T-helper 2 cell treated with Interferon-gamma antibody and Interleukin-4, amounts not matched to agents 5 μg/mL and 100 μg/mL, for 36 hours (primary cell): ENCODE results near the gene VPS9D1.

Source experiments
- DNase-seq: peaks from one replicate; pipeline ENCODE4 v3.0.0; 2021; ENCODE audit warnings: low spot score
- H3K27ac Mint-ChIP-seq: one replicate; pipeline ENCODE4 v1.8.0; 2021; ENCODE audit warnings: mild to moderate bottlenecking, mixed read lengths
- H3K27me3 Mint-ChIP-seq: one replicate; pipeline ENCODE4 v1.8.0; 2021; ENCODE audit warnings: low read depth, mixed read lengths
- H3K36me3 Mint-ChIP-seq: one replicate; pipeline ENCODE4 v1.8.0; 2021; ENCODE audit warnings: low read depth, mixed read lengths
- H3K4me1 Mint-ChIP-seq: one replicate; pipeline ENCODE4 v1.8.0; 2021; ENCODE audit warnings: low read depth, mixed read lengths
- H3K4me3 Mint-ChIP-seq: one replicate; pipeline ENCODE4 v1.8.0; 2022; ENCODE audit warnings: mild to moderate bottlenecking, moderate library complexity, mixed read lengths
- H3K9me3 Mint-ChIP-seq: one replicate; pipeline ENCODE4 v1.8.0; 2021; ENCODE audit warnings: mixed read lengths

Gene VPS9D1

DNA sequence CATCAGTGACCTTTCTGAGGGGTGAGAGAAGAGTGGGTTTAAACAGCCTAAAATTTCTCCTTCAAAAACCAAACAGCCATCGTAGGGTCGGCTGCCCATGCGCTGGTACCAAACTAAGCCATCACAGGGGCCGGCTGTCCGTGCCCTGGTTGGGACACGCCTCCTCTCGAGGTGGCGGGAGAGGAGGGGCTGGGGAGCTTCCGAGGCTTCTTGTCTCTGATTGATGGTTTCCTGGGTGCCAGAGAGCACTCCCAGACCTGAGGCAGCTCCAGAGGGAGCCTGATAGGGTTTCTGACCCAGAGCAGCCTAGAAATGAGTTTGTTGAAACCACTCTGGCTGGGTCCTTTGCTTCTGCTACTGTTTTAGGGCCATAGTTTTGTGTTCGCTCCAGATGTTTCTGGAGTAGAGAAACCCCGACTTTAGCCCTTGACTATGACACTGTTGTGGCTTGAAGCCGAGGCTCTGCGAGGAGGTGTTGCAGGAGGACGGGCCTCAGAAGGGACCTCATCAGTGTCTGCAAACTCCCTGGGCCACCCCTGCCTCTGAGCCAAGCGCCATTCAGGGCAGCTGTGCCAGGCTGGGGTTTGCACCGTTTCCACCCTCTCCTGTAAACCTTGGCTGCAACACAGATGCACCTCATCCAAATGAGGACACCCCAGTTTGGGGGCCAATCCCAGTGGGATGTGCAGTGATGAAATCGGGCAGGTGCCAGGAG is 6.9 kb upstream of the VPS9D1 start:
- Mint-ChIP-seq H3K4me3 (no peak overlapping the region), H3K36me3 (peaks cover 59% of the 10 kb centered on the region), H3K27me3 (no peaks in the 10 kb centered on the region), H3K4me1 (peaks cover 18% of the 10 kb centered on the region), H3K27ac (no peak overlapping the region), H3K9me3 (no peaks in the 10 kb centered on the region)
- no peak for DNase-seq

DNA sequence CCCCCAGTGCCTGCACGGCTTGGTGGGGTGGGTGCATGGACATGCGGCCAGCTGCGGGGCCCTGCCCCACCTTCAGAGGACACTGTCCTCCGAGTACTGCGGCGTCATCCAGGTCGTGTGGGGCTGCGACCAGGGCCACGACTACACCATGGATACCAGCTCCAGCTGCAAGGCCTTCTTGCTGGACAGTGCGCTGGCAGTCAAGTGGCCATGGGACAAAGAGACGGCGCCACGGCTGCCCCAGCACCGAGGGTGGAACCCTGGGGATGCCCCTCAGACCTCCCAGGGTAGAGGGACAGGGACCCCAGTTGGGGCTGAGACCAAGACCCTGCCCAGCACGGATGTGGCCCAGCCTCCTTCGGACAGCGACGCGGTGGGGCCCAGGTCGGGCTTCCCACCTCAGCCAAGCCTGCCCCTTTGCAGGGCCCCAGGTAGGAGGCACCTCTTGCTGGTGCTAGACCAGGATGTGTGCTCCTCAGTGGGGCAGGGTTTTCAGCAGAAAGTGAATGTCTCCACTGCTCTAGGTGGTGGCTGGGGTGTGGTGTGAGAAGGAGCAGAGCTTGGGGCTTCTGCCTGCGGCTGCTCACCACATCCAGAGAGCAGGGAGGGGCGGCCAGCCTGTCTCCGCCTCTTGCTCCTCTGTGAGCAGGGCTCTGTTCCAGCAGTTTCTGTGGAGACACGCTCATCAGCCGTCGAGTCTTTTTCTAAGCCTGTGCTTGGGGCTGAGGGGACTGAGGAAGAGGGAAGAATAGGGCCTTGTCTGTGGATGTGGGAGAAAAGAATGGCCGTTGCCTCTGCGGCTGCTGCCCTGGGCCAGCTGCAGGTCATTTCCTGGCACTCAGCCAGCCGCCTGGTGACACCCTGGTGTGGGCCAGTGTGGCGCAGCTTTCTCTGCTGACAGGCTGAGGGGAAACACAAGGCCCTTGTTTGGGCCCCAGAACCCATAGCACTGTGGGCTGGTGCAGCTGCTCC is 2.9 kb upstream of the VPS9D1 start:
- Mint-ChIP-seq H3K4me1 (peaks cover 29% of the 10 kb centered on the region), H3K27ac (peak overlapping the region; percentile 98), H3K9me3 (no peaks in the 10 kb centered on the region), H3K4me3 (peak overlapping the region; percentile 94), H3K36me3 (peaks cover 32% of the 10 kb centered on the region), H3K27me3 (no peaks in the 10 kb centered on the region)
- peak; percentile 69 for DNase-seq

DNA sequence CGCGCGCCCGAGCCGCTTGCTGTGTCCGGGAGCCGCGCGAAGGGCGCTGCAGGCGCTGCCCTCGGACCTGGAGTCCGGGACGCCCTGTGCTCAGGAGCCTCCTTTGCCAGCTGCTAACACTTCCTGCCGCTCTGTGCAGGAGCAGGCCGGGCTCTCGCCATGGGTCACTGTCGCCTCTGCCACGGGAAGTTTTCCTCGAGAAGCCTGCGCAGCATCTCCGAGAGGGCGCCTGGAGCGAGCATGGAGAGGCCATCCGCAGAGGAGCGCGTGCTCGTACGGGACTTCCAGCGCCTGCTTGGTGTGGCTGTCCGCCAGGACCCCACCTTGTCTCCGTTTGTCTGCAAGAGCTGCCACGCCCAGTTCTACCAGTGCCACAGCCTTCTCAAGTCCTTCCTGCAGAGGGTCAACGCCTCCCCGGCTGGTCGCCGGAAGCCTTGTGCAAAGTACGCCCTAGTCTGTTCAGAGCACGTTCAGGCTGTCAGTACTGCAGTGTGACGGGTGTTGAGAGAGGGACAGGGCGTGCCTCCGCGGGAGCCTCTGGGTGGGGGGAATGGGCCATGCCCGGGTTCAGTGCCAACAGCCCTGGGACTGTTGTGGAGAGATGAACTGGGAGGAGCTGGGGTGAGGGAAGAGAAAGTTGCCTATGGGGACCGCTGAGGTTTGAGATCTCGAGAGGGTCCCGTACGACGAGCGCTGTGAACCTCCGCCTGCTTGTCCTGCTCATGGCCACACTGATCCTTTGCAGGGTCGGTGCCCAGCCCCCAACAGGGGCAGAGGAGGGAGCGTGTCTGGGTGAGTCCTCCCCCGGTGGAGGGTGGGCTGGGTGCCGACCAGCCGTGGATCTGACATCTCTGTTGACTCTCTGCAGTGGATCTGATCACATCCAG is 1.9 kb upstream of the VPS9D1 start:
- Mint-ChIP-seq H3K4me1 (peaks cover 29% of the 10 kb centered on the region), H3K27ac (peak overlapping the region; percentile 98), H3K36me3 (peaks cover 33% of the 10 kb centered on the region), H3K27me3 (no peaks in the 10 kb centered on the region), H3K4me3 (peak overlapping the region; percentile 94), H3K9me3 (no peaks in the 10 kb centered on the region)
- peak; percentile 67 for DNase-seq

DNA sequence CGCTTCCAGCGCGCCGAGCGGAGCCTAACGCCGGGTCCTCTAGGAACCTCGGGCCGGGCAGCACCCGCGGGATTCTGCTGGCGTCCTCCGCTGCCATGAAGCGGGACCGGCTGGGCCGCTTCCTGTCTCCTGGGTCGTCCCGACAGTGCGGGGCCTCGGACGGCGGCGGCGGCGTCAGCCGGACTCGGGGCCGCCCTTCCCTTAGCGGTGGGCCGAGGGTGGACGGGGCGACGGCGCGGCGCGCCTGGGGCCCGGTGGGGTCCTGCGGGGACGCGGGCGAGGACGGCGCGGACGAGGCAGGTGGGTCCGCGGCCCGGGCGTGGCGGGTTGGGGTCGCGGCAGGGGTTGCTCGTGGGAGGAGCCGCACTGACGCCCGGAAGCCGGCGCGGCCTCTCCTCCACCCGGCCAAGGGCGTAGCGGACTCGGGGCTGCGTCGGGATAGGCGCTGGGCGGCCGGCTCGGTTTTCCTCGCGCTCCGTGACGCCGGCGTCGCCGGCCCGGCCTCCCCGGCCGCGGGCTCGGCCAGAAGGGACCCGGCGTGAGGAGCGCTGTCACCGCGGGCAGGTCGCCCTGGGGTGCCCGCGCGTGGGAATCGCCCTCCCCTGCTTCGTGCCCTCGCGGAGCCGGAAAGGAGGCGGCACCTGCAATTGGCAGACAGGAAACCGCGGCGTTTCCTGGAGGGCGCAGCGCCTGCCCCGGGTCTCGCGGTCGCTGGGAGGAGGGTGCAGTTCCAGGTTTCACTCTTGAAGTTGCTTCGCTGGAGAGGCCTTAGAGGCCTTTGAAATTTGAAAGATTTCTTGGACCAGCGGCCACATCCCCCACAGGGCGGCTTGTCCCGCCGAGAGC is 1.1 kb upstream of the VPS9D1 start:
- Mint-ChIP-seq H3K27me3 (no peaks in the 10 kb centered on the region), H3K4me1 (peaks cover 23% of the 10 kb centered on the region), H3K27ac (peak overlapping the region; percentile 98), H3K36me3 (peaks cover 29% of the 10 kb centered on the region), H3K4me3 (peak overlapping the region; percentile 94), H3K9me3 (no peaks in the 10 kb centered on the region)
- DNase-seq = peak; percentile 73

DNA sequence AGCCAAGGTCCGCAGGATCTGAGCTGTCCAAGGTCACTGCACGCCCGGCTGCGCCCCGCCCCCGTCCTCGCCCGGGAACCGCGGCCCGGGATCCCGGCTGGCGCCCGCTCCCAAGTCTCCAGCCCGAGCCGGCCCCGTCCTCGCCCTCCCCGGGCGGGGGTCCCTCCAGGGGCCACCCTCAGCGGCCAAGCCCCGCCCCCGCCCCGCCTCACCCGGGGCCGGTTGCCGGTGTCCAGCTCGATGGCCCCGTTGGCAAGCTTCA is 216 bp downstream of the VPS9D1 start:
- Mint-ChIP-seq H3K36me3 (peaks cover 29% of the 10 kb centered on the region), H3K4me1 (peaks cover 23% of the 10 kb centered on the region), H3K9me3 (no peaks in the 10 kb centered on the region), H3K27ac (peak overlapping the region; percentile 71), H3K4me3 (peak overlapping the region; percentile 81), H3K27me3 (no peaks in the 10 kb centered on the region)
- DNase-seq = no peak

DNA sequence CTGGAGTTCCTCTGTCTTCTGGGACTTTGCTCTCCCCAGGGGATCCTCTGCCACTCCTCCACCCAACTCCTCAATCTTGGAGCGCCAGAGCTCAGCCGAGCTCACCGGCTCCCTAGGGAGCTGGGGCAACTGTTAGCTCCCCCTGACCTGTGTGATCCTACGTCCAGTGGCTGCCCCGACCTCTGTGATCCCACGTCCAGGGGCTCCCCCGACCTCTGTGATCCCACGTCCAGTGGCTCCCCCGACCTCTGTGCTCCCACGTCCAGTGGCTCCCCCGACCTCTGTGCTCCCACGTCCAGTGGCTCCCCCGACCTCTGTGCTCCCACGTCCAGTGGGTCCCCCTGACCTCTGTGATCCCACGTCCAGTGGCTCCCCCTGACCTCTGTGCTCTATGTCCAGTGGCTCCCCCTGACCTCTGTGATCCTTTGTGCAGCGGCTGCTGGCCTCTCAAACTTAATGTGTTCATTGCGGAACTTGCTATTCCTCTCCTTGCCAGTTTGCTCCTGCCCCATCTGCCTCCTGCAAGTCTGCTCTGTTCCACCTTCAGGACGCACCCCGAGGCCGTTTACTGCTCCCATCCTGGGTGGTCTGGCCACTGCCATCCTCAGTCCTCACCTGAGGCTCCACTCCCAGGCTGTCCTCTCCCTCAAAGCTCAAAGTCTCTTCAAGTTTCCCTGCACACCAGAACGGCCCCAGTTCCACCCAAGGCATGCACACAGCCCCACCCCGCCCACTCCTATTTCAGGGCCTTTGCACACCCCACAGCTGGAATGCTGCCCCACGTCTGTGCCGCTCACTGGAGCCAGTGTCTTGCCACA is 2.8 kb downstream of the VPS9D1 start:
- H3K4me3 Mint-ChIP-seq = no peak overlapping the region
- no peaks in the 10 kb centered on the region for H3K9me3 Mint-ChIP-seq
- DNase-seq = no peak
- H3K36me3 Mint-ChIP-seq = peaks cover 23% of the 10 kb centered on the region
- no peaks in the 10 kb centered on the region for H3K27me3 Mint-ChIP-seq
- H3K27ac Mint-ChIP-seq = no peak overlapping the region
- peaks cover 19% of the 10 kb centered on the region for H3K4me1 Mint-ChIP-seq

DNA sequence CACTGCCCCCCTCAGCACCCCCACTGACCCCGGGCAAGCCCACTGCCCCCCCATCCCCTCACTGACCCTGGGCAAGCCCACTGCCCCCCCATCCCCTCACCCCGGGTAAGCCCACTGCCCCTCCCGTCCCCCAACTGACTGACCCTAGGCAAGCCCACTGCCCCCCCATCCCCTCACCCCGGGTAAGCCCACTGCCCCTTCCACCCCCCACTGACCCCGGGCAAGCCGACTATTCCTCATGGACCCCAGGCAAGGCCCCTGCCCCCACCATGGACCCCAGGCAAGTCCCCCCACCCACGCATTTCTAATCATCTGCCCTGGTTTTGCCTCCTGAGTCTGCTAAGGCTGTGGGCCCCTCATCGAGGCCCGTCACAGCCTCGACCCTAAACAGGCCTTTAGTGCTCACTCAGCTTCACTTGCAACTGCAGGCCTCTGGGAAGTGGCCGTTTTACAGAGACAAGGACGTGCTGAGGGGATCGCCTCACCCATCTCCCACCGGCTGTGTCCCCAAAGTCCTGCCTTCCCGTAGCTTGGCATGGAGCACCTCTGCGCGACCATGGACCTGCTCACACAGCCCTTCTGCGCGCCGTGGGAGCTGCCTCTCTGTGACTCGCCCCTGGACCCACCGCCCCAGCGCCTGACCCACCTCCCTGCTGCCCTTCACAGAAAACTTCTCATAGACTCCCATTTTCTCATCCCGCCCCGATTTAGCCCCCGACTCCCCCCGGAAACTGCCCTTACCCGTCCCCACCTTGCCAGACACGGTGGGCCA is 3.6 kb downstream of the VPS9D1 start:
- no peak for DNase-seq
- Mint-ChIP-seq H3K4me1 (peaks cover 16% of the 10 kb centered on the region), H3K36me3 (peaks cover 17% of the 10 kb centered on the region), H3K4me3 (no peak overlapping the region), H3K27ac (peak overlapping the region; percentile 20), H3K9me3 (no peaks in the 10 kb centered on the region), H3K27me3 (no peaks in the 10 kb centered on the region)

DNA sequence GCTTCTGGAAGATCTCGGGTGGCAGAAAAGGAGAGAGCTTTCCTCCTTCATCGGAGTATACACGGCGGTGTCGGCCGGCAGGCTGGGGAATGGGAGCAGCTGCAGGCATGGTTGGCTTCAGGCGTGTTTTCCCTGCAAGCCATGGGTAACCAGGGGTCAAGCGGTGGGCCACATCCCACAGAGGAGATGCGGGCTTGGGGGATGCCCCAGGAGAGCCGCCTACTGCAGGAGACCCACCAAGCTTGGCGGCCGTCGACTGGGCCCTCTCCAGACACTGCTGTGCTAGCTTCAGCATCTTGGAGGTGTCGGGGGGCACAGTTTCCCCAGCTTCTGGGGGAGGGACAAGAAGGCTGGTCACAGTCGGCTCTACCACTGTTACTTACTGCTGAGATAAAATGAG is 4.2 kb downstream of the VPS9D1 start:
- peaks cover 16% of the 10 kb centered on the region for H3K4me1 Mint-ChIP-seq
- H3K36me3 Mint-ChIP-seq = peaks cover 17% of the 10 kb centered on the region
- no peaks in the 10 kb centered on the region for H3K27me3 Mint-ChIP-seq
- H3K9me3 Mint-ChIP-seq = no peaks in the 10 kb centered on the region
- DNase-seq = no peak
- no peak overlapping the region for H3K27ac Mint-ChIP-seq
- H3K4me3 Mint-ChIP-seq = no peak overlapping the region

DNA sequence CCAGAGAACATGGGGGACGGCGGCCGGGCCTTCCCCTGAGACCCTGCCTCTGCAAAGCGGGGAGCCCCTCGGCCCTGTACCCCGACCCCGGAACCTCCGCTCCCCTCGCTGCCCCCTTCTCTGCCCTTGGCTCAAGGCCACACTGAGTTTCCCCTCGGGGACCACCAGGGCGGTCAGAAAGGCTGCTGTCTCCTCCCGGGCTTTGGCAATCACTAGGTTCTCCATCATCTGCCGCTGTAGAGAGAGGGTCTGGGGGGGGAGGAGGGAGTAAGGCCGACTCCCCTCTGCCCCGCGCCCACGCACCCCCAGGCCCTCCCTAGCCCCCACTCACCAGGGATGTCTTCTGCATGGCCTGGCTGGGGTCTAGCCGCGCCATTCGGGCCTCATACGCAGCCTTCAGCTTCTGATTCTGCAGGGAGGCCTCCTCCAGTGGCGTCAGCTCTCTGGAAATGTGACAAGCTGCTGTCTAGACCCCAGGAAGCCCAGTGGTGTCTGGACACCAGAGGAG is 8.4 kb downstream of the VPS9D1 start:
- H3K36me3 Mint-ChIP-seq = peaks cover 12% of the 10 kb centered on the region

DNA sequence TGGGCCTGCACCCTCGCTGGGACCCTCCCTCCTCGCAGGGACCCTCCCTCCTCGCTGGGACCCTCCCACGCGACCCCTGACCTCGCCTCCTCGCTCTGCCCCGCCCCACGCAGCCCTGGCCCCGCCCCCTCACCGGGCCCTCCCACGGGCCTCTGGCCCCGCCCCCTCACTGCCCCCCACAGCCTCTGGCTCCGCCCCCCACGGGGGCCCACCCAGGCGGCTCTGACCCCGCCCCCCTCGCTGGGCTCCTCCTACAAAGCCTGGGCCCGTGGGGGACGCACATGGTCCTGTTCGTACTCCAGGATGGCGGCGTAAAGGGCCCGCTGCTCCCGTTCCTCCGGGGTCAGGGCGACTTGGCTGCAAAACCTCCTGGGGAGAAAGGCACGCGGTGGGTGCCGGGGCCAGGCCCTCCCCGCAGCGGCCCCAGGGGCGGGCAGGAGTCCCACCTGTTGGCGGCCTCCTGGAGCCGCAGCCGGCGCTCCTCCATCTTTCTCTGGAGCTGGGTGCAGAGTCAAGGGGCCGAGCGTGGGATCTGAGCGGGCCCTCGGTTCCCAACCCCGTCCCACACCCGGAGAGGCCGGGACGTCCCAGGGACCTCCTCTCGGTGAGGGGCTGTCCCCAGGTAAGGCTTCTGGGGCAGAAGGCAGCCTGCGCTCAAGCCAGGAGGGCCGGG is 9.0 kb downstream of the VPS9D1 start:
- H3K4me3 Mint-ChIP-seq = peak overlapping the region; percentile 75
- H3K4me1 Mint-ChIP-seq = peaks cover 1% of the 10 kb centered on the region
- H3K27me3 Mint-ChIP-seq = no peaks in the 10 kb centered on the region
- peaks cover 9% of the 10 kb centered on the region for H3K36me3 Mint-ChIP-seq
- DNase-seq = peak; percentile 56
- no peak overlapping the region for H3K27ac Mint-ChIP-seq
- no peaks in the 10 kb centered on the region for H3K9me3 Mint-ChIP-seq

More for the DNA sequence above, 8.4 kb downstream of the VPS9D1 start:
- Mint-ChIP-seq H3K27me3 (no peaks in the 10 kb centered on the region), H3K4me1 (peaks cover 1% of the 10 kb centered on the region), H3K4me3 (peak overlapping the region; percentile 75), H3K9me3 (no peaks in the 10 kb centered on the region), H3K27ac (no peak overlapping the region)
- DNase-seq = no peak

DNA sequence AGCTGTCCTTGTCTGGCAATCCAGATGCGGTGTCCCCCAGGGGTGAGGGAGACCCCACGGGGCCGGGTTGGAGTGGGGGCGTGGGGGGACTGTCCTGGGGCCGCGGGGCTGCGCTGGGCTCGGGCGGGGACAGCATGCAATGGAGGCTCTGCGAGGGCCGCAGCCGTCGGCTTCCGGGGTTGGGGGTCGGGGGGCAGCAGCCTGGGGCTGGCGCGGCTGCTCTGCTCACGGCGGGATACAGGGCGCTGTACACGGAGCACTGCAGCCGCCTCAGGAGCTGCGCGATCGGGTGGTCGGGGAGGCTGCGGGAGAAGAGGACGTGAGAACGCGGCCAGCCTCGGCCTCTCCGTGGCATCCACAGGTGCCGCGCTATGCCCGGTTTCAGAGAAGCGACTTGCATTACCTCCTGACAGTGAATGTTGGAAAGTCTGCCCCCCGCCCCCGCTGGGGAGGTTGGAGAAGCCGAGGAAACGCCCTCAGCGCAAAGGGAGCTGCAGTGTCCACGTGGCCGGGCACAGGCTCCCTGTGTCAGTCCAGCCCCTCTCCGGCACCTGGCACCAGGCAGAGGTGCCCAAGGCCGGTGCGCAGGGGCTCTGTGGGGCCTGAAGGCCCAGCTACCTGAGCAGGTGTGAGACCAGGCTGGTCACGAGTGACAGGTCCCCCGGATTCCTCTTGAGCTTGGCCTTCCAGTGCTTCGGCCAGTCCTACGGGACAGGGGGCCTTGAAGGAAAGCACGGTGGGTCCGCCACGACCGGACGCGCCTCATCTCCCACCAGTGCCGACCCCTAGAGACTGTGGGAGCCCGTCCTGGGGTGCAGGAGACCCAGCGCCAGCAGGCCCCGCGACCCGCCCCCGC is 9.8 kb downstream of the VPS9D1 start:
- Mint-ChIP-seq H3K27ac (no peak overlapping the region), H3K27me3 (no peaks in the 10 kb centered on the region), H3K36me3 (peaks cover 9% of the 10 kb centered on the region), H3K9me3 (no peaks in the 10 kb centered on the region), H3K4me1 (peaks cover 4% of the 10 kb centered on the region), H3K4me3 (no peak overlapping the region)
- DNase-seq = no peak
